TTC549 (cell line): ENCODE measurements around the gene MAGOHB.
"Not testable (repeated sequence)": the region's sequence is repeated elsewhere in the genome, so short reads cannot be mapped to it uniquely, and the experiment has no call there.

Source experiments
- FAIRE-seq: peaks from 2 replicates; lab custom pipeline; 2012; peaks lifted over from hg19 to GRCh38; lab: Jason Lieb, UNC

The MAGOHB gene

DNA sequence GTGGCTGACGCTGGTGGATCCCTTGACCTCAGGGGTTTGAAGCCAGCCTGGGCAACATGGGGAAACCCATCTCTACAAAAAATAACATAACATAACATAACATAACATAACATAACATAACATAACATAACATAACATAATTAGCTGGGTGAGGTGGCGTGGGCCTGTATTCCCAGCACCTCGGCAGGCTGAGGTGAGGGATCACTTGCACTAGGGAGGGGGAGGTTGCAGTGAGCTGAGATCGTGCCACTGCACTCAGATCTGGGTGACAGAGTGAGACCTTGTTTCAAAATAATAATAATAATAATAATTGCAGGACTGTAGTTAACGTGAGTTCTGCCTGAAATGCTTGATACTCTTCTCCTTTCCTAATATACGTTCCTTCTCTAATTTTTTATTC lies 1.3 kb downstream of the MAGOHB start:
- FAIRE-seq: no peak

DNA sequence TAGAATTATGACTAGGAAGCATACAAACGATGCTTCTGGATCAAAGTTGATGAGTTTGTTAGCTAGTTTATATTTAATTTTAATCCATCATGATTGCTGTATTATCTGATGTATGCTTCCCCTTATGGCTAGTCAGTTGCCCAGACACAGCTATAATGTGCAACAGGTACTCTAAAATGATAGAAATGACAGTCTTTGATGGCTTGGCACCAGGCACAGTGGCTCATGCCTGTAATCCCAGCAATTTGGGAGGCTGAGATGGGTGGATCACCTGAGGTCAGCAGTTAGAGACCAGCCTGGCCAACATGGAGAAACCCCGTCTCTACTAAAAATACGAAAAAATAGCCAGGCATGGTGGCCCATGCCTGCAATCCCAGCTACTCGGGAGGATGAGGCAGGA lies 2.2 kb downstream of the MAGOHB start:
- FAIRE-seq: not testable (repeated sequence)

DNA sequence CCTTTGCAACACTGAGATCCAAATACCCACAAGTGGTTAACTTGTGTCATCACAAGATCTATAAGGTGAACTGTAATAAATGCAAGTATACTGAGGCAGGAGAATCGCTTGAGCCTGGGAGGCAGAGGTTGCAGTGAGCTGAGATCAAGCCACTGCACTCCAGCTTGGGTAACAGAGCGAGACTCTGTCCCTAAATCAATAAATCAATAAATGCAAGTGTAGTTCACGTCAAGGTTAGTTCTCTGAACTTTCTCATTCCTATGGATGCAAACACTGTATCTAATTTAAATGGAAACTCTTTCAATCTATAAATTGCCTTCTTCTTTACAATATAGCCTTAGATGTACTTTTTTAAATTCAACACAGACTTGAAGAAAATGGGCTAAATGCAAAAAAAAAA lies 3.2 kb downstream of the MAGOHB start:
- FAIRE-seq: no peak

DNA sequence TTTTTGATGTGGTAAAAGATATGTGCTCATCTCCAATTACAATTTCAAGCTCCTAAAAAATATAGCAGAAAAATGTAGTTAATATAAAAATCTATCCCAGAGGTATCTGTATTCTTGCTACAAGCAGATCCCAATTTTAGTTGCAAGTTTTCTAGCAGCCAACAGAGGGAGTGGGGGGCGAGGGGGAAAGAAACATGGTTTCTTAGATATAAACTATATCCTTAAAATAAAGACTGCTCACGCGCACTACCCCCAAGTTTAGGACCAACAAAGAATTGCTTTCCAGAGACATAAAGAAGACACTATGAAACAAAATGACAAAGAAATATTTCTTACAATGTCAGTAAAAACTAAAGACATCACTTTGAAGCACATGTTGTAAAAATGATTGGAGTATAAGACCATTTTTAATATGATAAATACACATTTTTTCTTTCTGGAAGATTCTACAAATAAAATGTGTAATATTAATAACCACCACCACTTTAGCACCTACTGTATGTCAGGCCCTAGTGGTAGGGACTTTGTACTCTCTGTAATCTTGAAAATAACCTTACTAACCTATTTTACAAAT lies 5.4 kb downstream of the MAGOHB start:
- FAIRE-seq: no peak

DNA sequence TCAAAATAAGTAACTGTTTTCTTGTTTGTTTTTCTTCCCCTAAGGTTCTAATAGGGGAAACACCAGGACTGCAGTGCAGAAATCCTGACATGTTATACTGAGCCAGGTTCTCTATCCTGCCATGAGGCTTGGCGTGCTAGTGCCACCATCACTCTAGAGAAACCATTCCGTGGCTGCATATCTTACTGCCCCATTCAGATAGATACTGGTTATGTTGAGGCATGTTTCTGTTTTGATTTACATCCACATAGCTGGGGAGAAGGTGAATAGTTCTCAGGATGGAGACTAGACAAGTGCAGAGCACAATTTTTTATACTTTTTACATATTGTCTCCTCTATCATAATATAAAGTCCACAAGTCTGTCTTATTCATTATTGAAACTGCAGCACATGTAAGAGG lies 11.5 kb downstream of the MAGOHB start:
- FAIRE-seq: no peak

DNA sequence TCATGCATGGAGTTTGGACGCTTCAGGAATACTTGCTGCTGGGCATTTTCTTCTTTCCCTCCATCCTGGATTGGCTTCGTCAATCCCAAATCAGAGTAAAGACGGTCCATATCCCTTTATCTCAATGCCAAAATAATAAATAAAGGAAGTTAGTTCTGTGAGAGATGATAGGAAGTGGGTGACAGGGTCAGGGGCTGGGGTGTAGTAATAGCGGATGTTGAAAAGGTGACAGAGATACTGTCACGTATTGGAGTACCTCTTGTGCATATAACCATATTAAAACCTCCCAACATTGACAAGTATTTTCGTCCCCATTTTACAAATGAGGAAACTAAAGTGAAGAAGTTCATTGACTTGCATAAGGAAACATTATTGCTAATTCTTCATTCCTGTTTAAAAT lies 12.4 kb downstream of the MAGOHB start:
- FAIRE-seq: no peak

DNA sequence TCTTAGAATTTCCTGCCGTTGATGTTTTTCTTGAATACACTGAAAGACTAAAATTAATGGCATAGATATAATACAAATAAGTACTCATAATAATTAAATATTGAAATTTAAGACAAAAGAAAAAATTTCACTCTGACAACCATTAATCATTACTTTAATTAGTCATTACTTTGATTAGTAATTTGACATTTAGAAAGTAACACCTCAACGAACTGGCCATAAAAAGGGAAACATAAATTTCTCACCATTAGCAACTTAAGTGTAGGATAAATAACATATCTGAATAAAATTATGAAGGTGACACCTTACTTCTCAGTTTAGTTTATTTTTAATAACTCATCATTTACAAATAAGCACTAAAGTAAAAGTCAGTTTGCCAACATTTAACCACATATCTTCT lies 17.5 kb downstream of the MAGOHB start:
- FAIRE-seq: no peak

DNA sequence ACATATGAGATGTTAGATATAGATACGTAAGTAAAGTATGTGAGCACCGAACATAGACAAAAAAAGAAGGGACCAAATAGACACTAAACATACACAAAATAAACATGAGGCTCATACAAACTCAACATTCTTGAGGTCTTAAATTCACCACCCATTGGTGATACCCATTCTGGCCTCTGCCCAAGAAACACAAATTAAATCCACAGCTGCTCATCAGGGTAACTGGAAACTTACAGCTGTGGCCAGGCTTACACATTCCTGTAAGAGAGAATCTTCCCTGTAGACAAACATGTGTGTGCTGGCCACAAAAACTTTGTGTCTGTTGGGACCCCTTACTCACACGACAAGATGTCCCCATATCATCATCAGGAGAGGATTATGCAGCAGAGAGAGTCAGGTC lies 22.4 kb downstream of the MAGOHB start:
- no peak for FAIRE-seq

DNA sequence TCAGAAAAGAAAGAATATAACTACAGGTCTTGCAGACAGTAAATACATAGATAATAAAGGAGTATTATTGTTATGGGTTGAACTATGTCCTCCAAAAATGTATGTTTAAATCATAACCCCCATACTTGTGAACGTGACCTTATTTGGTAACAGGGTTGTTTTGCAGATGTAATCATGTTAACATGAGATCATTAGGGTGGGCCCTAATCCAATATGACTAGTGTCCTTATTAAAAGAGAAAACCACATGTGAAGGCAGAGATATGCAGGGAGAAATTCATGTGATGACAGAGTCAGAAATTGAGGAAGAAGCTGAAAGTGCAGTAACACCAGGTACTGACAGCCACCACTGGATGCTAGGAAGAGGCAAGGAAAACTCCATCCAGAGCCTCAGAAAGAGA lies 29.0 kb downstream of the MAGOHB start:
- FAIRE-seq: no peak

DNA sequence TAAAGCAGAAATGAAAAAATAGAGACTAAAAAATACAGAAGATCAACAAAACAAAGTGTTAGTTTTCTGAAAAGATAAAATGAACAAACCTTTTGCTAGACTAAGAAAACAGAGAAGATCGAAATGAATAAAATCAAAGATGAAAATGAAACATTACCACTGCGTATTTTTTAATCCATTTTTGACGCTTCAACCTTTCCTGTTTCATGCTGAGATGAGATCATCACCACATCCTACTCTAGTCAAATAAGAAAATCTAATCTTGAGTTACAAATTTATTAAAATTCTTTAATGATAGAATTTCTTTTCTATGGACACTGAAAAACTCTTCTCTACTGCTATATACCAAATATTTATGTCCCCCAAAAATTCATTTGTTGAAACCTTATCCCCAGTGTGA lies 30.7 kb downstream of the MAGOHB start:
- FAIRE-seq: no peak

DNA sequence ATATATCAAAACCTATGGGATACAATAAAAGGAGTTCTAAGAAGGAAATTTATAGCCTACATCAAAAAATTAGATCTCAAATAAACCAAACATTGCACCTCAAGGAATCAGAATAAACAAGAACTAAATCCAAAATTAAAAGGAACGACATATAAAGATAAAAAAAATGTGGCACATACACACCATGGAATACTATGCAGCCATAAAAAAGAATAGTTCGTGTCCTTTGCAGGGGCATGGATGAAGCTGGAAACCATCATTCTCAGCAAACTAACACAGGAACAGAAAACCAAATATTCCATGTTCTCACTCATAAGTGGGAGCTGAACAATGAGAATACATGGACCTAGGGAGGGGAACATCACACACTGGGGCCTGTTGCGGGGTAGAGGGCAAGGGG lies 31.3 kb downstream of the MAGOHB start:
- FAIRE-seq: not testable (repeated sequence)

DNA sequence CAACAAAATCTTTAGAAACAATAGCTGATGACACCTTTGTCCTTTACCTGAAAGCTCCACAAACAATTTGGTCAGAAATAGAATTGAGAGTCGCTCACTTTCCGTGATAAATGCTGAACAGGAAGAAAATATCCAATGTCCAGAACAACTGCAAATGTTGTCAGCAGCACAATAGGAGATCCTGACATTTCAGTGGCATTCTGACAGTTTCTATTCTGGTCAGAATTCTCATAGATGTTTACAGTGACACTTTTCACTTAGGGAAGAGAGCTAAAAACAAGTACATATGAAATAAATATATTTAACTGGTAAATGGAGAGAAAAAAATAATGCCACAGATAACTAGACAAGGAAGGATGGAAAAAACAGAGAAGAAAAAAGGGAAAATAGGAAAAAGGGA lies 39.1 kb downstream of the MAGOHB start:
- FAIRE-seq: no peak

DNA sequence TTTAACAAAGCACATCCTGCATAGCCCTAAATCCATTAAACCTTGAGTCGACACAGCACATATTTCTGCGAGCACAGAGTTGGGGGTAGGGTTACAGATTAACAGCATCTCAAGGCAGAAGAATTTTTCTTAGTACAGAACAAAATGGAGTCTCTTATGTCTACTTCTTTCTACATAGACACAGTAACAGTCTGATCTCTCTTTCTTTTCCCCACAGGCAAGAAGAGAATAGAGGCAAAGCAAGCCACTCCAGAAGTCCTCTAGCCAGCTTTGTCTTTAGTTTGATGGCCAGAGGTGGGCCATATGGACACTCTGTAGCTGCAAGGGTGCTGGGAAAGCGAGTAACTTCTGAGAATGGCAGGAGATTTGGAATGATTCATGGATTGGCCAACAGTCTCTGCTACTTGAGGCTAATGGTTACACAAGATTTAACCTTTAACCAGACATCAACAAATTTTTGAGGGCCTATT lies 41.4 kb downstream of the MAGOHB start:
- not testable (repeated sequence) for FAIRE-seq

DNA sequence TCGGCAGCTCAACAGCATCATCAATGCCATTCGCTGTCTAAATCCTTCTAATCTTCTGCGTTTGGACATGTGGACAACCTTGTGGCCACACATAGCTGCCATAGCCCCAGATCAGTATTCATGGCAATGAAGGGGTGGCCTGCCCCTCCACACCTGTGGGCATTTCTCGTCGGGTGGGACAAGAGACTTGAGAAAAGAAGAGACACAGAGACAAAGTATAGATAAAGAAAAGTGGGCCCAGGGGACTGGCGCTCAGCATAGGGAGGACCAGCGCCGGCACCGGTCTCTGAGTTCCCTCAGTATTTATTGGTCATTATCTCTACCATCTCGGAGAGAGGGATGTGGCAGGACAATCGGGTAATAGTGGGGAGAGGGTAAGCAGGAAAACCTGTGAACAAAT lies 42.3 kb downstream of the MAGOHB start:
- FAIRE-seq: no peak

DNA sequence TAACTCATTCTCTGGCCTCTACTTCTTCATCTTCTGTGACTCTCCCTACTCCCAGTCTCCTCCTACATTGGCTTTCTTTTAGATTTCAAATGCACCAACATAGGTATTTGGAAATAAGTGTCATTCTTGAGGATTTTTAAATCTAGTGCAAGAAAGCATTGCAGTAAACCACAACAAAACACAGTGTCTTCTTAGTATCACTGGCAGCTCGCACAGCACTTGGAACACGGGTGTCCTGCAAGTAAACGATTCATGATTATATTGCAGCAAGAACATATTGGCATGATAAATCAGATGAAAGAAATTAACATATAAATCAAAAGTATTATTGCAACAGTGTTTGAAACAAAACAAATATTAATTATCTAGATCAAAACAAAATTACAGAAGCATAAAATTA lies 45.6 kb downstream of the MAGOHB start:
- no peak for FAIRE-seq

DNA sequence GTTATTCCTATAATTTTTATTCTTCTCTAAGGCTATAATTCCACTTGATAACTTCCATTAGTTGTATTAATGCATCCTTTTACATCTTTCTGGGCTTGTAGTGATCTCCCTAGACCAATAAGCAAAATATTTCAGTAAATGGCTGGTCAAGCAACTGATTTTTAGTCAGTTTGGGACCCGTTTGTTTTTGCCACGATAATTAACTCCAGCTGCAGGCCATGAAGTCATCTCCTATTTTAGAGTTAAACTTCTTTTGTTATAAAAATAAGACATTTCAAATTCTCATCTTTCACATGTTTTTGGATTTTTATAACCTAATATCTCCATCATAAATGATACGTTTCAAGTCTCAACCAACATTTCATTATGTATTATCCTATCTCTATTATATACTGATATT lies 49.4 kb downstream of the MAGOHB start:
- no peak for FAIRE-seq

DNA sequence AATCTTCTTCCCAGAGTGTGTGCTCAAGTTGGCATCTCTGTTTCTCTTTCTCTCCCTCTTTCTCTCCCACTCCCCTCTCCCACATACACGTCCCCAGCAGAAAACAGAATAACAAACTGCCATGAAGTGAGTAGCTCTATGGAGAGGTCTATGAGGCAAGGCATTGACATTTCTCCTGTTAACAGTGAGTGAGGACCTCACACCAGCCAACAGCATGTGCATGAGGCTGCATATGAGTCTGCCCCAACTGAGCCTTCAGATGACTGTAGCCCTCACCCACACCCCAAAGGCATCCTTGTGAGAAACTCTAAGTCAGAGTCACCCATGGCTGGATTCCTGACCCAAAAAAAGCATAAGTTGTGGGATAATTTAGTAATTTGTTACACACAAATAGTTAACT lies 50.4 kb downstream of the MAGOHB start:
- no peak for FAIRE-seq

DNA sequence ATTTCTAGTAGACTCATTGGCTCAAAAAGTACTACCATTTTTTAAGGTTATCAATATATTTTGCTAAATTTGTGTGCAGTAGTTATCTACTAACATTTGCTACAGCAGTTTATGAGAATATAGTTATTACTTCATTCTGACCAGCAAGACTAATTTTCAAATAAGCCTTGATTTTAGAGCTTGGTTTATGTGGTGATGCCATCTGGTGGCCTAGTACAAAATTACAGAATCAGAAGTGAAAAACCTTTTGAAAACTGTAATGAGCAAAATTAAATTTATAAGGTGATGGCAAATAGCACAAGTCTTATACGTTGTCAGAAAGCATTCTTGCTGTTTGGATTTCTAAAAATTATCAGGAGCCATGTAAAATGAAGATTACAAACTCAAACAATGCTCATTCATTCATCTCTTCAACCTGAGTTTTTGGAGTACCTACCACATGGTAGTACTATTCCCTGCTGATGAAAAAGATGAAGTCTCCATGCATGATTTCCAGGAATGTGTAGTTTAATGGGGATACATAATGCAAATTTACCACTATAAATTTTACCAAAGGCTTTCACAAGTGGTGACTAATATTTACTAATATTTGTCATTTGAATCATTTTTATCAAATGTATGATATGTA lies 51.0 kb downstream of the MAGOHB start:
- peak; percentile 91 for FAIRE-seq

DNA sequence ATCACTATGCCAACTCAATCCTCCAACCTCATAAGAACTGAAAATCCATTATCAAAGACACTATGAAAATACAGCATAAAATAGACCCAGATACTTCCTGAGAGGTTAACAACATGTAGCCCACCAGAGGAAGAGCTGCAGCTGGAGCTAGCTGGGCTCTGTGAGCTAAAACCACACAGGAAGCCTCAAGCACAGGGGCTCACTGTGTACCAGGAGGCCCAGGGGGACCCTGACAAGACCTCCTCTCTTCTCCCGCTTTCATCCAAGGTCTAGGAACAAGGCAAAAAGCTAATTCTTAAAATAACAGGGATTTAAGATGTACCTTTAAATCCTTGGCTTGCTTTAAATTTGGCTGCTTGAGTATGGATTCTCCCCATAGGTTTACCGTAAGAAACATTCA lies 54.2 kb downstream of the MAGOHB start:
- no peak for FAIRE-seq

DNA sequence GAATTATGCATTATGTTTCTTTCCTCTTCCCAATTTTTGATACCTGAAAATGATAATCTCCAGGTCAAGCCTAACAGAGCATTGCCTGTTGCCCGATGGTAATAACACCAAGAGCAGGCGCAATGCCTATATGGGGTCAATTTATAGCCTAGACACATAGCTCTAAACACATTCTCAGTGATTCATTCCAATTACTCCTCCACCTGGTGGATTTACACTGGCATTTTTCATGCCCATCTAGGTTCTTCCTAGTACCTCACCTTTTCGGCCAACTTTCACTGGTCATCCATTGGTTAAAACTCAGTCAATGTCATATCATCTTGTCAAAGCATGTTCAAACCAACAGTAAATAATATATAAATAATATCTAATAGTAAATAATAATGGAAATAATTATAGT lies 54.6 kb downstream of the MAGOHB start:
- no peak for FAIRE-seq

DNA sequence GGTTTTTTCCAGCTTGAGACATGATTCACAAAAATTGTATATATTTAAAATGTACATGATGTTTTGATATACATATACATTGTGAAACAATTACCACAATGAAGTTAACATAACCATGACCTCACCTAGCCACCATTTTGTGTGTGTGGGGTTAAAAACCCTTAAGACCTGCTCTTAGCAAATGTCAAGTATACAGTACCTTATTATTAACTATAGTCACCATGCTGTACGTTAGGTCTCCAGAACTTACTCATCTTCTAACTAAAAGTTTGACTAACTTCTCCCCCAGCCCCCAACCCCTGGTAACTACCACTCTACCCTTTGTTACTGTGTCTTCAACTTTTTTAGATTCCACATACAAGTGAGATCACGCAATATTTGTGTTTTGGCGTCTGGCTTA lies 55.1 kb downstream of the MAGOHB start:
- FAIRE-seq: no peak

DNA sequence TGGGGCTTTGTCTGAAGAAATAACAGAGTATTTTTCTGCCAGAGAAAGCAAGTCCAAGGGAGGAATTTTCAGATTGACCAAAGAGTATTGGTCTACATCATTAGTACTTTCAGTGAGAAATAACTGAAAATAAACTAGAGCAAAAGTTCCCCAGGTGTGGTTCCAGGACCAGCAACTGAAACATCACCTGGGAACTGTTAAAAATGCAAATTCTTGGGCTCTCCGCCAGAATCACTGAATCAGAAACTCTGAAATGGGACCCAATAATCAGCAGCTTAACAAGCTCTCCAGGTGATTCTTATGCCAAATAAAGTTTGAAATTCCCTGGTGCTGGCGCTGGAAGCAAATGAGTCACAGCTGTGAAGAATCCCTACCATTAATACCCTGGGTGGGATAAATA lies 55.6 kb downstream of the MAGOHB start:
- no peak for FAIRE-seq

DNA sequence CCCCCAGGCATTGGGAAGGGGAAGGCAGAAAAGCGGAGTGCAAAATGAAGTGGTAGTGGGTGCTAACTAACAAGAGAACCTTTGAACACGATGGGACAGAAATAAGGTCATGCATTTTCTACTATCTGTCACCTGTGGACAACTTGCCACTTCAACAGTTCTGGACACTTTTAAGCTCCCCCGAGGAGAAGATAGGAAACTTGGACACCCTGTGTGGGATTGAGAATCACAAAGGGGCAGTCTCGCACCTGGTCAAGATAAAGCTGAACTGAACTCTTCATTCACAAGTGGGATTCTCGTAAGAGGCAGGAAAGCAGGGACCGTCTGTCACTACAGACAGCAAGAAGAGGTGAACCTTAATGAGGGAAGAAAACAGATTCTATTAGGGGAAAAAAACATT lies 56.1 kb downstream of the MAGOHB start:
- FAIRE-seq: no peak

DNA sequence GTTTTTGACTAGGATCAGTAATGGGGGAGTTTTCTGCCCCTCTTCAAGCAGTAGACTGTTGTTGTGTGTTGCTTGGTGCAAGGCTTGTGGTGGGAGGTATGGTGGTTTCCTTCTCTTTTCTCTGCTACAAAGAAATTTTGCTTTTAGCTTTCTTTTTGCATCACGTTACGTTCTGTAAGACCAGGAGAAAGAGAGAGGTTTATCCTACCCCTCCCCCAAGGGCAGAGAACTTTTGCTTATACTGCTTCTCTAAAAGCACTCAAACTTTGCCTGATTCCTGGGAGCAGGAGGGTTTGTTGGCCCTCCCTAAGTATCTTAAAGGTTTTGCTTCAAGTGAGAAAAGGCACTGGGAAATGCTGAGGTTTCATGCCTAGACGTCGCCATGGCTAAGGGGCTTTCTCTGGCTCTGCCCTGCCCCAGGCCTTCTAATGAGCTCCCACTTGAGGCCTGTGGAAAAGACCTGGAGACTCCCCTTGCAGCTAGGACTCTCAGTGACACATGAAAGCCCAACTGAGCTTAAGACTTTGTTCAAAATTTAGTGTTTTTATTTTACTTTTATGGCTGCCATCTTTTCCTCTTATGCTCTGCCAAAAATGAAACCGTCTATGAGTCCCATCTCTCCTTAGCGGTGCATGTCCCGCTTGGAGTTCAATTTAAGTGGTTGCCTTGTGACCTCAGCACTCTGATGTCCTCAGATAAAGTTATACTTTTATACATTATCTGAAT lies 58.5 kb downstream of the MAGOHB start:
- no peak for FAIRE-seq
